GM15510 (cell line): ENCODE data around the gene SH3BGR.

Experiments used
- POLR2A ChIP-seq: IDR thresholded peaks from 3 replicates; pipeline ENCODE4 v1.6.1; 2011; ENCODE audit warnings: borderline replicate concordance; ENCODE audit not compliant: insufficient read length; ENCODE audit errors: extremely low read depth

Gene SH3BGR

GRCh38 chr21:39452207-39452969, 618 bp downstream of the SH3BGR start:
- TF ChIP-seq POLR2A = no peak

- TF ChIP-seq POLR2A = no peak
Measured at GRCh38 chr21:39452970-39453342, 1.2 kb downstream of the SH3BGR start.

GRCh38 chr21:39453571-39454179, 1.9 kb downstream of the SH3BGR start:
- no peak for TF ChIP-seq POLR2A

- TF ChIP-seq POLR2A = no peak
Measured at GRCh38 chr21:39454949-39455668, 3.3 kb downstream of the SH3BGR start.

GRCh38 chr21:39456665-39457064, 4.9 kb downstream of the SH3BGR start:
- TF ChIP-seq POLR2A = no peak

GRCh38 chr21:39461419-39461818, 9.6 kb downstream of the SH3BGR start:
- no peak for TF ChIP-seq POLR2A

- TF ChIP-seq POLR2A = no peak
Measured at GRCh38 chr21:39463308-39463707, 11.5 kb downstream of the SH3BGR start.

GRCh38 chr21:39466584-39466983, 14.8 kb downstream of the SH3BGR start:
- no peak for TF ChIP-seq POLR2A

- no peak for TF ChIP-seq POLR2A
Measured at GRCh38 chr21:39467746-39468145, 16.0 kb downstream of the SH3BGR start.

GRCh38 chr21:39468559-39468958, 16.8 kb downstream of the SH3BGR start:
- no peak for TF ChIP-seq POLR2A

GRCh38 chr21:39471598-39471997, 19.8 kb downstream of the SH3BGR start:
- no peak for TF ChIP-seq POLR2A

GRCh38 chr21:39472786-39473185, 21.0 kb downstream of the SH3BGR start:
- no peak for TF ChIP-seq POLR2A

- no peak for TF ChIP-seq POLR2A
Measured at GRCh38 chr21:39474611-39475010, 22.8 kb downstream of the SH3BGR start.

- no peak for TF ChIP-seq POLR2A
Measured at GRCh38 chr21:39479164-39479813, 27.5 kb downstream of the SH3BGR start.

- TF ChIP-seq POLR2A = no peak
Measured at GRCh38 chr21:39479814-39480182, 28.0 kb downstream of the SH3BGR start.

GRCh38 chr21:39480271-39480670, 28.5 kb downstream of the SH3BGR start:
- TF ChIP-seq POLR2A = no peak

GRCh38 chr21:39481886-39482285, 30.1 kb downstream of the SH3BGR start:
- TF ChIP-seq POLR2A = no peak
